Body of pancreas (tissue), 4 donors: ENCODE measurements around the gene AQP5. TPM values are rescaled to one million over a fixed set of nuclear protein-coding genes. Genes with fewer than 3 reads are reported as not detected.
A peak's percentile ranks its signal among the peaks of the same experiment; 100 is the strongest.

Experiments used
- ATAC-seq: fragments of 150-250 bp; one replicate; pipeline ENCODE4 v1.9.1; 2016
- DNase-seq, 4 donors: peaks; one replicate each; pipeline ENCODE4 v3.0.0-alpha.2; 2019
- H3K27ac ChIP-seq, 4 donors: fragments of 200-600 bp; sonication (generic); 1 replicate in 3 of 4; 2 replicates in 1 of 4; pipeline versions ENCODE4 v1.5.1 to v1.6.1; 2016 to 2019; ENCODE audit warnings: mild to moderate bottlenecking in 1 of 4, mixed read lengths in 1 of 4, moderate library complexity in 1 of 4
- H3K27me3 ChIP-seq, 2 donors: fragments of 200-600 bp; sonication (generic); one replicate each; pipeline ENCODE4 v1.6.0; 2016; ENCODE audit warnings: mild to moderate bottlenecking in 1 of 2
- H3K36me3 ChIP-seq, 2 donors: fragments of 200-600 bp; sonication (generic); replicated peaks in 1 of 2; 2 replicates each; pipeline ENCODE4 v1.5.1; 2016; ENCODE audit warnings: low read depth in 2 of 2; ENCODE audit not compliant: insufficient read depth in 1 of 2
- H3K4me1 ChIP-seq: fragments of 200-600 bp; sonication (generic); one replicate; pipeline ENCODE4 v1.6.0; 2016
- H3K4me3 ChIP-seq, 2 donors: fragments of 200-600 bp; sonication (generic); 1 replicate in 1 of 2; 2 replicates in 1 of 2; pipeline ENCODE4 v1.5.1; 2016 to 2019
- H3K9me3 ChIP-seq, 3 donors: fragments of 200-600 bp; sonication (generic); 1 replicate in 2 of 3; 2 replicates in 1 of 3; pipeline ENCODE4 v1.5.1; 2016
- CTCF ChIP-seq, 7 experiments: fragments of 450-650 bp in 4 of 7; fragments of 200-600 bp in 3 of 7; sonication (generic) in 3 of 7; IDR thresholded peaks; one replicate each; pipeline ENCODE4 v1.5.1; 2016 to 2019; ENCODE audit warnings: antibody characterized with exemption in 7 of 7
- POLR2A ChIP-seq, 3 donors: fragments of 450-650 bp; IDR thresholded peaks; one replicate each; pipeline ENCODE4 v1.6.1; 2016; ENCODE audit warnings: antibody characterized with exemption in 3 of 3, mild to moderate bottlenecking in 2 of 3
- WGBS, 2 donors: methylation state at CpG; one replicate each; pipeline ENCODE4 v1.1.5; 2017; 5-methylcytosine and 5-hydroxymethylcytosine counted together
- intact Hi-C: fragments of 100-400 bp; cut with DNase I; formaldehyde crosslinking; loops from one replicate; pipeline ENCODE4 v1.15.1; 2023
- total RNA-seq, 2 donors: library from RNA; depleted of rRNA; stranded (reverse); fragments of >200 nt; gene quantifications; one replicate each; pipeline ENCODE4 v1.1.0, GENCODE V29; 2016

AQP5 gene
- total RNA-seq, 2 donors from 2014 or later, result 1.3 to 2.1 TPM

- DNase-seq (no peak), ATAC-seq (no peak)
- Histone ChIP-seq H3K4me3 (no peak overlapping the region), H3K9me3 (no peaks in the 10 kb centered on the region), H3K27me3 (peaks cover 0 to 9% of the 10 kb centered on the region in 2 donors), H3K36me3 (no peaks in the 10 kb centered on the region), H3K27ac (peak overlapping the region in 2 of 4 donors; percentile 2 to 11), H3K4me1 (peaks cover 41% of the 10 kb centered on the region)
- 33 to 43% methylated on average over 13 of the region's 13 CpGs for WGBS, 2 donors
- TF ChIP-seq POLR2A (IDR thresholded peaks at IDR 0.05), result no peak
- no peak for TF ChIP-seq CTCF (IDR thresholded peaks at IDR 0.05)
- intact Hi-C loops, result no loop called here
Measured at GRCh38 chr12:49960474-49961110, 1.1 kb upstream of the AQP5 start.

GRCh38 chr12:49961993-49962764 lies 507 bp downstream of the AQP5 start:
- Histone ChIP-seq H3K27ac (peak overlapping the region; percentile 50 to 72 (median 58)), H3K36me3 (no peaks in the 10 kb centered on the region), H3K4me3 (no peak overlapping the region), H3K9me3 (no peaks in the 10 kb centered on the region), H3K27me3 (peaks cover 0 to 9% of the 10 kb centered on the region in 2 donors), H3K4me1 (peaks cover 45% of the 10 kb centered on the region)
- TF ChIP-seq POLR2A (IDR thresholded peaks at IDR 0.05) (no peak), CTCF (IDR thresholded peaks at IDR 0.05) (no peak)
- WGBS, 2 donors, result 72 to 88% methylated on average over 8 to 29 of the region's 37 CpGs
- intact Hi-C loops, result no loop called here
- DNase-seq (no peak), ATAC-seq (no peak)

- H3K4me1 ChIP-seq, result peaks cover 52% of the 10 kb centered on the region
- H3K4me3 ChIP-seq, result no peak overlapping the region
- WGBS, 2 donors, result 45 to 56% methylated on average over 8 to 20 of the region's 21 CpGs
- ATAC-seq (peak; percentile 68), DNase-seq (peak; percentile 85 to 97 (median 90))
- peak overlapping the region; percentile 50 to 72 (median 58) for H3K27ac ChIP-seq
- H3K9me3 ChIP-seq, result no peaks in the 10 kb centered on the region
- TF ChIP-seq CTCF (IDR thresholded peaks at IDR 0.05) (no peak), POLR2A (IDR thresholded peaks at IDR 0.05) (no peak)
- peaks cover 0 to 9% of the 10 kb centered on the region in 2 donors for H3K27me3 ChIP-seq
- intact Hi-C loops, result no loop called here
- no peaks in the 10 kb centered on the region for H3K36me3 ChIP-seq
Measured at GRCh38 chr12:49962861-49963765, 1.4 kb downstream of the AQP5 start.

- Histone ChIP-seq H3K9me3 (no peaks in the 10 kb centered on the region), H3K4me1 (peaks cover 52% of the 10 kb centered on the region), H3K36me3 (no peaks in the 10 kb centered on the region), H3K27ac (peak overlapping the region in 1 of 4 donors; percentile 66), H3K4me3 (no peak overlapping the region), H3K27me3 (peaks cover 0 to 9% of the 10 kb centered on the region in 2 donors)
- intact Hi-C loops, result no loop called here
- no peak for ATAC-seq
- TF ChIP-seq CTCF (IDR thresholded peaks at IDR 0.05) (no peak), POLR2A (IDR thresholded peaks at IDR 0.05) (no peak)
- DNase-seq, result no peak
- 82 to 95% methylated on average over 11 to 16 of the region's 17 CpGs for WGBS, 2 donors
Measured at GRCh38 chr12:49963976-49964815, 2.5 kb downstream of the AQP5 start.
